Upper lobe of left lung (tissue), 6 donors: ENCODE data around the gene PTK6. TPM values are rescaled to one million over a fixed set of nuclear protein-coding genes. Genes with fewer than 3 reads are reported as not detected.
A peak's percentile ranks its signal among the peaks of the same experiment; 100 is the strongest.

ENCODE experiments used
- ATAC-seq, 2 donors: fragments of 200-7000 bp; cut with Tn5 transposase; one replicate each; pipeline ENCODE4 v1.9.1; 2022; ENCODE audit warnings: mild to moderate bottlenecking in 2 of 2, moderate library complexity in 2 of 2; ENCODE audit not compliant: low FRiP score in 2 of 2
- DNase-seq, 2 donors: peaks; one replicate each; pipeline ENCODE4 v3.0.0-alpha.2; 2019 to 2020
- H3K27ac ChIP-seq, 4 donors: fragments of 200-600 bp; sonication (generic); one replicate each; pipeline ENCODE4 v1.5.1; 2016 to 2019
- H3K27me3 ChIP-seq, 4 donors: fragments of 200-600 bp; sonication (generic); one replicate each; pipeline ENCODE4 v1.5.1; 2017 to 2019
- H3K36me3 ChIP-seq, 4 donors: fragments of 200-600 bp; sonication (generic); one replicate each; pipeline ENCODE4 v1.5.1; 2016 to 2019
- H3K4me1 ChIP-seq, 4 donors: fragments of 200-600 bp; sonication (generic); one replicate each; pipeline ENCODE4 v1.5.1; 2018 to 2019
- H3K4me3 ChIP-seq, 4 donors: fragments of 200-600 bp; sonication (generic); one replicate each; pipeline ENCODE4 v1.5.1; 2017 to 2019; ENCODE audit warnings: mild to moderate bottlenecking in 2 of 4, moderate library complexity in 1 of 4
- H3K9me3 ChIP-seq, 4 donors: fragments of 200-600 bp; sonication (generic); one replicate each; pipeline ENCODE4 v1.5.1; 2018 to 2019
- EP300 ChIP-seq, 4 donors: sonication (generic); formaldehyde crosslinking; IDR thresholded peaks; one replicate each; pipeline ENCODE4 v1.5.1; 2017; ENCODE audit warnings: antibody characterized with exemption in 4 of 4, control low read depth in 2 of 4
- POLR2A ChIP-seq, 4 donors: fragments of 450-650 bp; IDR thresholded peaks; one replicate each; pipeline ENCODE4 v1.5.1; 2016 to 2017; ENCODE audit warnings: antibody characterized with exemption in 4 of 4, mild to moderate bottlenecking in 2 of 4
- POLR2AphosphoS5 ChIP-seq, 2 donors: sonication (generic); formaldehyde crosslinking; IDR thresholded peaks; one replicate each; pipeline ENCODE4 v1.5.1; 2017; ENCODE audit warnings: antibody characterized with exemption in 2 of 2
- WGBS, 2 donors: methylation state at CpG; one replicate each; pipeline ENCODE4 v1.1.5; 2017 to 2018; 5-methylcytosine and 5-hydroxymethylcytosine counted together
- total RNA-seq, 6 donors: library from RNA; depleted of rRNA in 4 of 6; stranded (reverse); fragments of >200 nt in 4 of 6; gene quantifications; one replicate each; pipeline versions ENCODE4 v1.1.0 to v1.2.1, GENCODE V29; 2016 to 2021
- TF ChIP-seq, protein P1 (sequence below), 6 experiments: fragments of 450-650 bp in 4 of 6; fragments of 200-600 bp in 2 of 6; sonication (generic) in 2 of 6; IDR thresholded peaks; one replicate each; pipeline ENCODE4 v1.5.1; 2016 to 2019; ENCODE audit warnings: antibody characterized with exemption in 6 of 6
- donor health status: DM: no; HTN: no; CAD: no; lungs with moderate emphysema.
- donor health status: DM: no; HTN: yes; CAD: no; lungs with severe emphysema.

Gene PTK6
- total RNA-seq, 6 donors from 2014 or later = 3.3 to 9.8 (median 6.0) TPM

DNA sequence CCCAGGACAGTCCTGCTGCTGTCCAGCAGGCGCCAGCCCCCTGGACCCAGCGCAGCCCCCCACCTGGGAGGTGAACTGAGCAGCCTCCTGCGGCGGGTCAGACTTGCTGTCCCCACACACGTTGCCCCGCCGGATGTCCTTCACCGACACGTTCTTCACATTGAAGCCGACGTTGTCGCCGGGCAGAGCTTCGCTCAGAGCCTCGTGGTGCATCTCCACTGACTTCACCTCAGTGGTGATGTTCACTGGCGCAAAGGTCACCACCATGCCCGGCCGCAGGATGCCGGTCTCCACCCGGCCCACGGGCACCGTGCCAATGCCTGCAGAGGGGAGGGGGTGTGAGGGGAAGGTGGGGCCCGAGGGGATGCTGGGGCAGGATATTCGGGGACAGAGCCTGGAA is 46.8 kb downstream of the PTK6 start:
- peaks cover 0 to 10% (median 1%) of the 10 kb centered on the region in 4 donors for H3K4me1 ChIP-seq
- H3K36me3 ChIP-seq = no peaks in the 10 kb centered on the region
- H3K9me3 ChIP-seq = no peaks in the 10 kb centered on the region
- ATAC-seq (no peak), DNase-seq (peak in 1 of 2 donors; percentile 76)
- H3K4me3 ChIP-seq = no peak overlapping the region
- H3K27me3 ChIP-seq = peaks cover 0 to 32% (median 18%) of the 10 kb centered on the region in 4 donors
- H3K27ac ChIP-seq = no peak overlapping the region
- TF ChIP-seq, protein P1, sequence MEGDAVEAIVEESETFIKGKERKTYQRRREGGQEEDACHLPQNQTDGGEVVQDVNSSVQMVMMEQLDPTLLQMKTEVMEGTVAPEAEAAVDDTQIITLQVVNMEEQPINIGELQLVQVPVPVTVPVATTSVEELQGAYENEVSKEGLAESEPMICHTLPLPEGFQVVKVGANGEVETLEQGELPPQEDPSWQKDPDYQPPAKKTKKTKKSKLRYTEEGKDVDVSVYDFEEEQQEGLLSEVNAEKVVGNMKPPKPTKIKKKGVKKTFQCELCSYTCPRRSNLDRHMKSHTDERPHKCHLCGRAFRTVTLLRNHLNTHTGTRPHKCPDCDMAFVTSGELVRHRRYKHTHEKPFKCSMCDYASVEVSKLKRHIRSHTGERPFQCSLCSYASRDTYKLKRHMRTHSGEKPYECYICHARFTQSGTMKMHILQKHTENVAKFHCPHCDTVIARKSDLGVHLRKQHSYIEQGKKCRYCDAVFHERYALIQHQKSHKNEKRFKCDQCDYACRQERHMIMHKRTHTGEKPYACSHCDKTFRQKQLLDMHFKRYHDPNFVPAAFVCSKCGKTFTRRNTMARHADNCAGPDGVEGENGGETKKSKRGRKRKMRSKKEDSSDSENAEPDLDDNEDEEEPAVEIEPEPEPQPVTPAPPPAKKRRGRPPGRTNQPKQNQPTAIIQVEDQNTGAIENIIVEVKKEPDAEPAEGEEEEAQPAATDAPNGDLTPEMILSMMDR (IDR thresholded peaks at IDR 0.05) = no peak
- no peak for TF ChIP-seq POLR2A (IDR thresholded peaks at IDR 0.05)
- TF ChIP-seq POLR2AphosphoS5 (IDR thresholded peaks at IDR 0.05) = no peak
- no peak for TF ChIP-seq EP300 (IDR thresholded peaks at IDR 0.05)
- WGBS, 2 donors = 18 to 68% methylated on average over 2 to 24 of the region's 24 CpGs

DNA sequence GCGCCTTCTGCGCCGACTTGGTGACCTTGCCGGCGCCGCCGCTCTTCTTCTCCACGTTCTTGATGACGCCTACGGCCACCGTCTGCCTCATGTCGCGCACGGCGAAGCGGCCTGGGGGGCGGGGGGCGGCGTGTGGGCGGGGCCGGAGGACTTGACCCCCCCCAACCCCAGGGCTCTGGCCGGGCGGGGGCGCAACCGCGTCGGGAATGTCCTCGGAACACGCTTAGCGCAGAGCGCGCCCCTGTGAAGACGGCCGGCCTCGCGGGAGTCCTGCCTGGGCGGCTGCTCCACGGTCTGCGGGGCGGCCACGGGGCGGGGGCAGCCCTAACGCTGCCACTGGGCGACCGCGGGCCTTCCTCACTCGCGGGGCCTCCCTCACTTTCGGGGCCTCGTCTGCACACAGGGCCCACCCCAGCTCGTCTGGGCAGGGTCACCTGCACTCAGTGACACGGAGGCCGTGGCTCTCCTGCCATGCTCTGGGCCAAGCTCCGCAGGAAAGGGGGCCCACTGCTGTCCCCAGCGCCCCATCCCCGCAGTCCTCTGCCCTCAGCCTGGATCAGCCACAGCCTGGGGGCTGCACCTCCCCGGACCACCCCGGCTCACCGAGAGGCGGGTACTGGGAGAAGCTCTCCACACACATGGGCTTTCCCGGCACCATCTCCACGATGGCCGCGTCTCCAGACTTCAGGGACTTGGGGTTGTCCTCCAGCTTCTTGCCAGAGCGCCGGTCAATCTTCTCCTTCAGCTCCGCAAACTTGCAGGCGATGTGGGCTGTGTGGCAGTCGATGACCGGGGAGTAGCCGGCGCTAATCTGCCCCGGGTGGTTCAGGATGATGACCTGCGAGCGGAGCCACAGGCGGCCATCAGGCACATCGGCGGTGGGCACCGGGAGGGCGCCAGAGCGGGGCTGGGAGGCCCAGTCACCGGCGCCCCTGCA is 48.6 kb downstream of the PTK6 start:
- WGBS, 2 donors = 43 to 55% methylated on average over 4 to 30 of the region's 83 CpGs
- peaks cover 0 to 37% (median 18%) of the 10 kb centered on the region in 4 donors for H3K27me3 ChIP-seq
- DNase-seq (peak in 1 of 2 donors; percentile 81), ATAC-seq (no peak)
- peaks cover 0 to 10% (median 1%) of the 10 kb centered on the region in 4 donors for H3K4me1 ChIP-seq
- H3K36me3 ChIP-seq = no peaks in the 10 kb centered on the region
- no peak overlapping the region for H3K27ac ChIP-seq
- H3K9me3 ChIP-seq = no peaks in the 10 kb centered on the region
- no peak overlapping the region for H3K4me3 ChIP-seq
- TF ChIP-seq POLR2A (IDR thresholded peaks at IDR 0.05) = no peak
- no peak for TF ChIP-seq POLR2AphosphoS5 (IDR thresholded peaks at IDR 0.05)
- TF ChIP-seq, protein P1 (IDR thresholded peaks at IDR 0.05) = no peak
- no peak for TF ChIP-seq EP300 (IDR thresholded peaks at IDR 0.05)

DNA sequence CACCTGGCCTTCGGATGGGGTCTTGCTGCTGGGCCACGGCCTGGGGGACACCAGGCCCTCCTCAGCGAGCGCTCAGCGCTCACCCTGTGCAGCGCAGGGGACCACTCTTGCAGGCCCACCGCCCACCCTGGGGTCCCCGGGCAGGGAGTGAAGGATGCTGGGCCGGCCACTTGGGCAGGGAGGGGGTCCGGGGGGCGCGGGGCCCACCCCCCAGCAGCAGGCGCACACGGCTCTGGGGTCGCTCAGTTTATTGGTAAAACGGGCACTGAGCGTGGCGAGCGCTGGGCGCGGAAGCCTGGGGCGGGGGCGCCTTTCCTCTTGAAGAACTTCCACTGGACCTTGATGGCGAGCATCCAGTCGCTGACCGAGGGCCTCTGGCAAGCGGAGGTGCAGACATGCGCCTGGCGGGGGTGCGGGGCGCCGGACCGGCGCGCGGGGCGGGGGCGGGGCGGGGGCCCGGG is 49.4 kb downstream of the PTK6 start:
- Histone ChIP-seq H3K9me3 (no peaks in the 10 kb centered on the region), H3K4me3 (no peak overlapping the region), H3K27ac (no peak overlapping the region), H3K27me3 (peaks cover 0 to 37% (median 18%) of the 10 kb centered on the region in 4 donors), H3K4me1 (peaks cover 0 to 18% (median 7%) of the 10 kb centered on the region in 4 donors), H3K36me3 (no peaks in the 10 kb centered on the region)
- ATAC-seq (no peak), DNase-seq (peak in 1 of 2 donors; percentile 71)
- WGBS, 2 donors = 33% methylated on average over 13 of the region's 40 CpGs; no CpG with 5 or more reads in 1 of the 2 donors
- TF ChIP-seq EP300 (IDR thresholded peaks at IDR 0.05) (no peak), POLR2A (IDR thresholded peaks at IDR 0.05) (no peak), POLR2AphosphoS5 (IDR thresholded peaks at IDR 0.05) (no peak)
- TF ChIP-seq, protein P1 (IDR thresholded peaks at IDR 0.05) = no peak

DNA sequence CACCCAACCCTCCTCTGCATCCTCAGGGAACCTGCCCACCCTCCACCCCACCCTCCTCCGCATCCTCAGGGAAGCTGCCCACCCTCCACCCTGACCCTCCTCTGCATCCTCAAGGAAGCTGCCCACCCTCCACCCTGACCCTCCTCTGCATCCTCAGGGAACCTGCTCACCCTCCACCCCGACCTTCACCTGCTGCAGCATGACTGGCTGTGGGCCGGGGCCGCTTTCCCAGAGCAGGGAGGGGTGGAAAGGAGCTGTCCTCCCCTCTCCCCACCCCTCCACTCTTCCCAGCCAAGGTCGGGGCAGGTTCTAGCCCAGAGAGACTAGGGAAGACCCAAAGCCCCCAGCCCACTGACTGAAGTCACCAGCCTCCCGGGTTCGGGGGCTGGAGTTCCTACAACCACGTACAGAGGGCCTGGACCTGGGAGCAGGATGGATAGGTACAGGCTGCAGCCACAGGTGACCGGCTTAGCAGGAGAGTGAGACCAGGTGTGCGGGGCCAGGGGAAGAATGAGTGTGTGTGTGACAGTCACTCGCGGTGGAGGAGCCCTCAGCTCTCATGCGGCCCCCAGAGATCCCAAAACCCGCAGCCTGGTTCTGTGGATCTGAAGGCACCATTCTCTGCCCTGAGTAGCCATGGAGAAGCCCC is 49.9 kb downstream of the PTK6 start:
- H3K4me1 ChIP-seq = peaks cover 0 to 19% (median 7%) of the 10 kb centered on the region in 4 donors
- H3K9me3 ChIP-seq = no peaks in the 10 kb centered on the region
- 45 to 46% methylated on average over 7 to 14 of the region's 14 CpGs for WGBS, 2 donors
- no peaks in the 10 kb centered on the region for H3K36me3 ChIP-seq
- peaks cover 0 to 37% (median 18%) of the 10 kb centered on the region in 4 donors for H3K27me3 ChIP-seq
- ATAC-seq (no peak), DNase-seq (no peak)
- TF ChIP-seq, protein P1 (IDR thresholded peaks at IDR 0.05) = no peak
- TF ChIP-seq POLR2AphosphoS5 (IDR thresholded peaks at IDR 0.05) = no peak
- no peak for TF ChIP-seq EP300 (IDR thresholded peaks at IDR 0.05)
- no peak for TF ChIP-seq POLR2A (IDR thresholded peaks at IDR 0.05)
- no peak overlapping the region for H3K27ac ChIP-seq
- H3K4me3 ChIP-seq = no peak overlapping the region
